HCT116 (cell line): Measurements from ENCODE around the gene KLHL22. TPM values are rescaled to one million over a fixed set of nuclear protein-coding genes. Genes with fewer than 3 reads are reported as not detected.

Source experiments
- ATAC-seq: fragments of 200-7000 bp; cut with Tn5 transposase; 2 replicates; pipeline ENCODE4 v1.9.1; 2020; ENCODE audit warnings: mild to moderate bottlenecking, moderate library complexity
- BruUV-seq: library from RNA; stranded (reverse); fragments of 400-500 nt; replicated peaks from 2 replicates; lab custom pipeline; 2021; lab: Mats Ljungman, UMichigan
- CTCF ChIA-PET: fragments of 300-600 bp; sonication (Branson Sonifier 250); formaldehyde crosslinking; loops from one replicate; lab custom pipeline; 2021; ENCODE audit warnings: antibody characterized with exemption; lab: Charles Lee
- POLR2A ChIA-PET: fragments of 300-600, 350-600 bp; sonication (Branson Sonifier 250); formaldehyde crosslinking; loops from one replicate; lab custom pipeline; 2021; ENCODE audit warnings: antibody characterized with exemption; lab: Charles Lee
- RAD21 ChIA-PET, 2 experiments: fragments of 300-600 bp; sonication (Branson Sonifier 250); formaldehyde crosslinking; loops; one replicate each; lab custom pipeline; 2023; ENCODE audit warnings: low total read pairs in 2 of 2; ENCODE audit not compliant: uncharacterized antibody in 2 of 2, unreplicated experiment in 2 of 2, low non-redundant PET in 1 of 2; lab: Charles Lee
- DNase-seq: peaks from one replicate; pipeline ENCODE4 v3.0.0-alpha.2; 2010; ENCODE audit warnings: low read depth, low spot score
- H2AFZ ChIP-seq: fragments of 200-600 bp; shearing (Covaris generic), sonication (generic); 2 replicates; pipeline ENCODE4 v1.6.1; 2017; ENCODE audit warnings: low read depth, mixed run types, mixed read lengths, antibody characterized with exemption, low read length; ENCODE audit not compliant: poor library complexity, severe bottlenecking
- H3K27ac ChIP-seq: 2 replicates; pipeline ENCODE4 v1.5.1; 2012; ENCODE audit warnings: low read depth, low read length
- H3K27me3 ChIP-seq: fragments of 200-600 bp; sonication (generic); 2 replicates; pipeline ENCODE4 v1.6.1; 2016; ENCODE audit warnings: mixed run types, low read length, mixed read lengths; ENCODE audit not compliant: insufficient read depth
- H3K36me3 ChIP-seq, 2 experiments: fragments of 200-500 bp in 1 of 2; fragments of 200-600 bp in 1 of 2; sonication (Bioruptor generic) in 1 of 2; sonication (generic) in 1 of 2; 2 replicates each; pipeline versions ENCODE4 v1.5.1 to v1.6.1; 2014 to 2016; ENCODE audit warnings: low read length in 2 of 2, inconsistent platforms in 1 of 2, mixed read lengths in 1 of 2, mixed run types in 1 of 2; ENCODE audit not compliant: insufficient read depth in 2 of 2, control insufficient read depth in 1 of 2
- H3K4me1 ChIP-seq, 2 experiments: fragments of 200-600 bp in 1 of 2; sonication (generic) in 1 of 2; 2 replicates each; pipeline versions ENCODE4 v1.5.1 to v1.6.1; 2012 to 2017; ENCODE audit warnings: low read length in 2 of 2, inconsistent platforms in 1 of 2, mild to moderate bottlenecking in 1 of 2, mixed read lengths in 1 of 2, mixed run types in 1 of 2, moderate library complexity in 1 of 2; ENCODE audit not compliant: insufficient read depth in 2 of 2, control insufficient read depth in 1 of 2
- H3K4me2 ChIP-seq: fragments of 200-600 bp; sonication (generic); 2 replicates; pipeline ENCODE4 v1.6.1; 2017; ENCODE audit warnings: mixed run types, low read length, mixed read lengths
- H3K4me3 ChIP-seq, 2 experiments: fragments of 200-600 bp in 1 of 2; sonication (generic) in 1 of 2; replicated peaks in 1 of 2; 2 replicates each; pipeline ENCODE4 v1.5.1; 2011 to 2016; ENCODE audit warnings: low read length in 2 of 2, control low read depth in 1 of 2, low read depth in 1 of 2, mild to moderate bottlenecking in 1 of 2, mixed read lengths in 1 of 2, mixed run types in 1 of 2
- H3K79me2 ChIP-seq: fragments of 200-600 bp; sonication (generic); 2 replicates; pipeline ENCODE4 v1.6.1; 2017; ENCODE audit warnings: mild to moderate bottlenecking, mixed run types, low read length, moderate library complexity, mixed read lengths; ENCODE audit not compliant: insufficient read depth
- H3K9ac ChIP-seq: fragments of 200-600 bp; sonication (generic); 2 replicates; pipeline ENCODE4 v1.6.1; 2016; ENCODE audit warnings: low read length, mixed read lengths
- H3K9me2 ChIP-seq: fragments of 200-600 bp; sonication (generic), shearing (Covaris generic); 2 replicates; pipeline ENCODE4 v1.6.1; 2017; ENCODE audit warnings: mixed run types, mild to moderate bottlenecking, moderate library complexity; ENCODE audit not compliant: insufficient read depth
- H3K9me3 ChIP-seq, 2 experiments: fragments of 200-500 bp in 1 of 2; fragments of 200-600 bp in 1 of 2; sonication (Bioruptor generic) in 1 of 2; sonication (generic) in 1 of 2; 2 replicates each; pipeline ENCODE4 v1.6.1; 2014 to 2017; ENCODE audit warnings: low read length in 2 of 2, mixed read lengths in 2 of 2, inconsistent platforms in 1 of 2, low read depth in 1 of 2, mild to moderate bottlenecking in 1 of 2, mixed run types in 1 of 2, moderate library complexity in 1 of 2; ENCODE audit not compliant: control insufficient read depth in 1 of 2, insufficient read depth in 1 of 2
- H4K20me1 ChIP-seq: fragments of 200-600 bp; sonication (generic), shearing (Covaris generic); 2 replicates; pipeline ENCODE4 v1.6.1; 2017; ENCODE audit warnings: mixed run types, mild to moderate bottlenecking, moderate library complexity; ENCODE audit not compliant: insufficient read depth
- CEBPB ChIP-seq: IDR thresholded peaks from 2 replicates; pipeline ENCODE4 v1.6.1; 2012; ENCODE audit warnings: low read depth
- EGR1 ChIP-seq: IDR thresholded peaks from 2 replicates; pipeline ENCODE4 v1.6.1; 2012; ENCODE audit warnings: low read depth
- ELF1 ChIP-seq: IDR thresholded peaks from 2 replicates; pipeline ENCODE4 v1.6.1; 2012; ENCODE audit warnings: low read depth, borderline replicate concordance
- EZH2phosphoT487 ChIP-seq: fragments of 200-600 bp; IDR thresholded peaks from 2 replicates; pipeline ENCODE4 v1.6.1; 2018; ENCODE audit warnings: antibody characterized with exemption, borderline replicate concordance
- FOSL1 ChIP-seq: IDR thresholded peaks from 2 replicates; pipeline ENCODE4 v1.6.1; 2012; ENCODE audit warnings: low read depth
- POLR2A ChIP-seq: IDR thresholded peaks from 2 replicates; pipeline ENCODE4 v1.7.0; 2011; ENCODE audit warnings: borderline replicate concordance; ENCODE audit not compliant: insufficient read depth, insufficient read length; ENCODE audit errors: extremely low read depth
- SIN3A ChIP-seq: IDR thresholded peaks from 2 replicates; pipeline ENCODE4 v1.6.1; 2012; ENCODE audit warnings: low read depth
- SP1 ChIP-seq: IDR thresholded peaks from 2 replicates; pipeline ENCODE4 v1.6.1; 2012; ENCODE audit warnings: low read depth
- TCF7L2 ChIP-seq: IDR thresholded peaks from 2 replicates; pipeline ENCODE4 v1.7.0; 2011; ENCODE audit warnings: borderline replicate concordance, inconsistent platforms; ENCODE audit not compliant: insufficient read depth, insufficient read length; ENCODE audit errors: extremely low read depth
- intact Hi-C: fragments of 100-400 bp; cut with micrococcal nuclease; formaldehyde crosslinking; loops from 2 replicates; pipeline ENCODE4 v1.10.0; 2022
- total RNA-seq: library from RNA; stranded (reverse); gene quantifications from one replicate; pipeline ENCODE4 v1.2.1, GENCODE V29; 2021; ENCODE audit not compliant: unreplicated experiment
- TF ChIP-seq, protein P1 (sequence below), 3 experiments: fragments of 200-600 bp in 1 of 3; sonication (generic) in 1 of 3; IDR thresholded peaks in 2 of 3; conservative IDR thresholded peaks in 1 of 3; 2 replicates each; pipeline ENCODE4 v1.5.1; 2012 to 2017; ENCODE audit warnings: low read depth in 2 of 3, low read length in 2 of 3, antibody characterized with exemption in 1 of 3, borderline replicate concordance in 1 of 3, control low read depth in 1 of 3, mild to moderate bottlenecking in 1 of 3, mixed read lengths in 1 of 3, mixed run types in 1 of 3, moderate library complexity in 1 of 3; ENCODE audit not compliant: insufficient read depth in 1 of 3
- TF ChIP-seq, protein P2 (sequence below): IDR thresholded peaks from 2 replicates; pipeline ENCODE4 v1.6.1; 2012

Gene KLHL22
- total RNA-seq, 1 experiment from 2014 or later: 16.4 TPM

DNA sequence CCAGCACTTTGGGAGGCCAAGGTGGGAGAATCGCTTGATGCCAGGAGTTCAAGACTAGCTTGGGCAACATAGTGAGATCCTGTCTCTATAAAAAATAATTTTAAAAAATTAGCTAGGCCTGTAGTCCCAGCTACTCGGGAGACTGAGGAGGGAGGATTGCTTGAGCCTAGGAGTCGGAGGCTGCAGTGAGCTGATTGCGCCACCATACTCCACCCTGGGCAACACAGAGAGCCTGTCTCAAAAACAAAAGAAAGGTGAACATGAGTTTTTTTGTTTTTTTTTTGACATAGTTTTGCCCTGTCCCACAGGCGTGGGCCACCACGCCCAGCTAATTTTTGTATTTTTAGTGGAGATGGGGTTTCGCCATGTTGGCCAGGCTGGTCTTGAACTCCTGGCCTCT is 29.5 kb upstream of the KLHL22 start (continued):
- TF ChIP-seq SP1: no peak
- no peak for TF ChIP-seq EZH2phosphoT487
- no peak for TF ChIP-seq SIN3A
- TF ChIP-seq TCF7L2: no peak
- TF ChIP-seq, protein P1, sequence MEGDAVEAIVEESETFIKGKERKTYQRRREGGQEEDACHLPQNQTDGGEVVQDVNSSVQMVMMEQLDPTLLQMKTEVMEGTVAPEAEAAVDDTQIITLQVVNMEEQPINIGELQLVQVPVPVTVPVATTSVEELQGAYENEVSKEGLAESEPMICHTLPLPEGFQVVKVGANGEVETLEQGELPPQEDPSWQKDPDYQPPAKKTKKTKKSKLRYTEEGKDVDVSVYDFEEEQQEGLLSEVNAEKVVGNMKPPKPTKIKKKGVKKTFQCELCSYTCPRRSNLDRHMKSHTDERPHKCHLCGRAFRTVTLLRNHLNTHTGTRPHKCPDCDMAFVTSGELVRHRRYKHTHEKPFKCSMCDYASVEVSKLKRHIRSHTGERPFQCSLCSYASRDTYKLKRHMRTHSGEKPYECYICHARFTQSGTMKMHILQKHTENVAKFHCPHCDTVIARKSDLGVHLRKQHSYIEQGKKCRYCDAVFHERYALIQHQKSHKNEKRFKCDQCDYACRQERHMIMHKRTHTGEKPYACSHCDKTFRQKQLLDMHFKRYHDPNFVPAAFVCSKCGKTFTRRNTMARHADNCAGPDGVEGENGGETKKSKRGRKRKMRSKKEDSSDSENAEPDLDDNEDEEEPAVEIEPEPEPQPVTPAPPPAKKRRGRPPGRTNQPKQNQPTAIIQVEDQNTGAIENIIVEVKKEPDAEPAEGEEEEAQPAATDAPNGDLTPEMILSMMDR (IDR thresholded peaks at IDR 0.05 in 2 of 3, conservative IDR thresholded peaks at IDR 0.05 in 1 of 3; ENCODE audit: borderline replicate concordance in 1 of 3, insufficient read depth in 1 of 3, low read depth in 2 of 3, low read length in 2 of 3): no peak
- TF ChIP-seq, protein P2, sequence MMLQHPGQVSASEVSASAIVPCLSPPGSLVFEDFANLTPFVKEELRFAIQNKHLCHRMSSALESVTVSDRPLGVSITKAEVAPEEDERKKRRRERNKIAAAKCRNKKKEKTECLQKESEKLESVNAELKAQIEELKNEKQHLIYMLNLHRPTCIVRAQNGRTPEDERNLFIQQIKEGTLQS: no peak
- TF ChIP-seq, all 23 proteins: peak for 0

DNA sequence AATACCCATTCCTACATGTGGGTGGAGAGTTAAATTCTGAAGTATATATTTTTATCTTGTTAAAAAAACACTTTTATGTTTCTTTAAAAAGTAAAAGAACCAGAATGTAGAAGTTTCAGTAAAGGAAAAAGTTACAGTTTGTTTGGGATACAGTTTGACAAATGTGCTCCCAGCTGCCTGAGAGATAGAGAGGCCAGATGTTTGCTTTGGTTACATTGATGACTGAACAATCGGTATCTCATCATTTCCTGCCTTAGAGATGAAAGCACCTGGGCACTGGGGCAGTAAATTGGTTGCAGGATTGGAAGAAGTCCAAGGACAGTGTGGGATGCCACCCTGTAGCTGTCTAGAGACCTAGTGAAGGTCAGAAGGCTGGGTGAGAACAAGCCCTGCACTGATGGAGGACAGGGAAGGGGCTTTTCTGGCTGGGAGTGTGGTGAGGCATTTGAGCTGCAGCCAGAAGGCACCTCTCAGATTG is 28.4 kb upstream of the KLHL22 start:
- Histone ChIP-seq H3K9ac (no peak overlapping the region; the same call in 1 of the 2 replicates), H3K4me2 (no peak overlapping the region), H3K27me3 (no peaks in the 10 kb centered on the region), H3K36me3 (peaks cover 12 to 15% of the 10 kb centered on the region in 2 experiments; a peak in 2 of 4 replicates), H3K4me1 (peaks cover 17 to 52% of the 10 kb centered on the region in 2 experiments), H3K79me2 (peaks cover 96% of the 10 kb centered on the region), H3K27ac (no peak overlapping the region), H3K9me2 (no peaks in the 10 kb centered on the region), H4K20me1 (no peaks in the 10 kb centered on the region; the same call in 1 of the 2 replicates), H3K4me3 (no peak overlapping the region), H3K9me3 (no peaks in the 10 kb centered on the region), H2AFZ (no peak overlapping the region)
- ChIA-PET POLR2A (no interaction called here), CTCF (no interaction called here), RAD21 (no interaction called here)
- BruUV-seq: no TSS peak
- peak; percentile 41; the same call in 1 of the 2 replicates for ATAC-seq
- TF ChIP-seq EZH2phosphoT487: no peak
- no peak for TF ChIP-seq POLR2A
- TF ChIP-seq EGR1: no peak
- no peak for TF ChIP-seq ELF1
- no peak for TF ChIP-seq SIN3A
- no peak for TF ChIP-seq CEBPB
- no peak for TF ChIP-seq FOSL1
- peak; percentile 59 for TF ChIP-seq TCF7L2
- intact Hi-C loops: no loop called here
- no peak for DNase-seq
